GM12801 (cell line): ENCODE data around the gene PTPN14.

Source experiments
- CTCF ChIP-seq: IDR thresholded peaks from one replicate; pipeline ENCODE4 v1.5.1; 2011; ENCODE audit warnings: control low read depth; ENCODE audit not compliant: insufficient read length; ENCODE audit errors: extremely low read depth

The PTPN14 gene

GRCh38 chr1:214337511-214337910, 213.9 kb downstream of the PTPN14 start:
- TF ChIP-seq CTCF = no peak

- no peak for TF ChIP-seq CTCF
These were observed 214.4 kb downstream of the PTPN14 start for GRCh38 chr1:214337015-214337414.

- no peak for TF ChIP-seq CTCF
These were observed 215.8 kb downstream of the PTPN14 start for GRCh38 chr1:214335567-214335966.

- no peak for TF ChIP-seq CTCF
These were observed 218.2 kb downstream of the PTPN14 start for GRCh38 chr1:214332946-214333798.

GRCh38 chr1:214331827-214332423, 219.5 kb downstream of the PTPN14 start:
- no peak for TF ChIP-seq CTCF

- TF ChIP-seq CTCF = no peak
These were observed 220.2 kb downstream of the PTPN14 start for GRCh38 chr1:214331180-214331579.

GRCh38 chr1:214330715-214331114, 220.7 kb downstream of the PTPN14 start:
- no peak for TF ChIP-seq CTCF
